Mucosa of descending colon (tissue), 3 donors: ENCODE results near the gene PA2G4. TPM values are rescaled to one million over a fixed set of nuclear protein-coding genes. Genes with fewer than 3 reads are reported as not detected.

Source experiments
- ATAC-seq: fragments of 200-7000 bp; cut with Tn5 transposase; one replicate; pipeline ENCODE4 v1.9.1; 2020; ENCODE audit warnings: mild to moderate bottlenecking, moderate library complexity
- DNase-seq, 3 donors: peaks; one replicate each; pipeline ENCODE4 v3.0.0-alpha.2; 2020
- H3K36me3 ChIP-seq: fragments of 200-600 bp; one replicate; pipeline ENCODE4 v1.8.0; 2021; ENCODE audit warnings: low read depth, mild to moderate bottlenecking
- H3K4me1 ChIP-seq: fragments of 200-600 bp; one replicate; pipeline ENCODE4 v1.8.0; 2021; ENCODE audit warnings: low read depth, mild to moderate bottlenecking
- H3K4me3 ChIP-seq: fragments of 200-600 bp; one replicate; pipeline ENCODE4 v1.8.0; 2021; ENCODE audit warnings: mild to moderate bottlenecking
- H3K9me3 ChIP-seq: fragments of 200-600 bp; one replicate; pipeline ENCODE4 v1.8.0; 2021; ENCODE audit warnings: mild to moderate bottlenecking
- CTCF ChIP-seq: fragments of 200-600 bp; IDR thresholded peaks from one replicate; pipeline ENCODE4 v1.8.0; 2022; ENCODE audit warnings: antibody characterized with exemption, mild to moderate bottlenecking
- intact Hi-C, 2 donors: fragments of 100-400 bp; cut with DNase I in 1 of 2; cut with micrococcal nuclease in 1 of 2; formaldehyde crosslinking; loops; one replicate each; pipeline versions ENCODE4 v1.11.0 to v1.11.1; 2022; cut with DNase I, micrococcal nuclease
- total RNA-seq, 3 donors: library from RNA; stranded (reverse); fragmentation: NEBNext Ultra II Directional in 2 of 3; extraction: Animal tissue kit (Norgen Biotek cat#: 25700) in 2 of 3; gene quantifications; one replicate each; pipeline versions ENCODE4 v1.2.1 to v1.2.4, GENCODE V29; 2021 to 2023
- donor health status: DM: no; HTN: no; CAD: no; lungs with moderate emphysema.
- donor health status: DM: no; HTN: no; CAD: no.
- donor health status: DM: no; HTN: yes; CAD: no.

Gene PA2G4
- total RNA-seq, 3 donors from 2014 or later = 61.7 to 94.9 (median 90.3) TPM

- H3K4me1 ChIP-seq = peaks cover 18% of the 10 kb centered on the region
- no peak for TF ChIP-seq CTCF
- no peaks in the 10 kb centered on the region for H3K36me3 ChIP-seq
- intact Hi-C loops = no loop called here
- no peaks in the 10 kb centered on the region for H3K9me3 ChIP-seq
- peak; percentile 87 for ATAC-seq
- no peak overlapping the region for H3K4me3 ChIP-seq
- peak in 2 of 3 donors; percentile 39 to 71 for DNase-seq
These were observed 42.4 kb downstream of the PA2G4 start for GRCh38 chr12:56146492-56147460.

GRCh38 chr12:56150563-56150962 is 46.2 kb downstream of the PA2G4 start:
- H3K36me3 ChIP-seq = no peaks in the 10 kb centered on the region
- H3K4me3 ChIP-seq = no peak overlapping the region
- peaks cover 25% of the 10 kb centered on the region for H3K4me1 ChIP-seq
- ATAC-seq (no peak), DNase-seq (no peak)
- intact Hi-C loops = no loop called here
- TF ChIP-seq CTCF = no peak
- H3K9me3 ChIP-seq = no peaks in the 10 kb centered on the region

- intact Hi-C loops = no loop called here
- peaks cover 19% of the 10 kb centered on the region for H3K4me1 ChIP-seq
- ATAC-seq (peak; percentile 74), DNase-seq (peak; percentile 83)
- TF ChIP-seq CTCF = peak; percentile 45
- H3K36me3 ChIP-seq = no peaks in the 10 kb centered on the region
- no peaks in the 10 kb centered on the region for H3K9me3 ChIP-seq
- peak overlapping the region; percentile 29 for H3K4me3 ChIP-seq
These were observed 47.3 kb downstream of the PA2G4 start for GRCh38 chr12:56151672-56152131.

GRCh38 chr12:56152132-56152755 is 47.9 kb downstream of the PA2G4 start, which contains the start of gene MYL6B:
MYL6B (plus strand) TSS chr12:56152587; CDS start chr12:56153919, 1,332 bp downstream.
- no peaks in the 10 kb centered on the region for H3K36me3 ChIP-seq
- H3K4me1 ChIP-seq = peaks cover 17% of the 10 kb centered on the region
- H3K9me3 ChIP-seq = no peaks in the 10 kb centered on the region
- no peak for TF ChIP-seq CTCF
- peak; percentile 95 to 97 (median 96) for DNase-seq
- peak within 1 kb of the TSS; percentile 29 for H3K4me3 ChIP-seq
- intact Hi-C loops = no loop called here
- peak; percentile 96 for ATAC-seq

GRCh38 chr12:56152756-56153677 is 48.7 kb downstream of the PA2G4 start:
- ATAC-seq = no peak
- Histone ChIP-seq H3K9me3 (no peaks in the 10 kb centered on the region), H3K4me3 (no peak overlapping the region), H3K36me3 (no peaks in the 10 kb centered on the region), H3K4me1 (peaks cover 16% of the 10 kb centered on the region)
- DNase-seq = peak in 1 of 3 donors; percentile 46
- intact Hi-C loops = no loop called here
- no peak for TF ChIP-seq CTCF
